B cell (primary cell): ENCODE data around the gene TRH. TPM values are rescaled to one million over a fixed set of nuclear protein-coding genes. Genes with fewer than 3 reads are reported as not detected.

ENCODE experiments used
- ATAC-seq: fragments of 200-7000 bp; cut with Tn5 transposase; one replicate; pipeline ENCODE4 v1.10.0; 2021; ENCODE audit warnings: low read depth, mild to moderate bottlenecking, moderate number of reproducible peaks, moderate library complexity
- CTCF ChIA-PET: fragments of 350-600 bp; sonication (Branson Sonifier 250); formaldehyde crosslinking; loops from one replicate; lab custom pipeline; 2021; ENCODE audit warnings: antibody characterized with exemption, inconsistent platforms; lab: Charles Lee
- POLR2A ChIA-PET: fragments of 350-600 bp; sonication (Branson Sonifier 250); formaldehyde crosslinking; loops from one replicate; lab custom pipeline; 2021; ENCODE audit warnings: antibody characterized with exemption; lab: Charles Lee
- DNase-seq: peaks from one replicate; pipeline ENCODE4 v3.0.0; 2013
- H2AFZ ChIP-seq: 2 replicates; pipeline ENCODE4 v1.6.1; 2012; ENCODE audit warnings: mild to moderate bottlenecking, low read depth, low read length; ENCODE audit not compliant: insufficient read depth, poor library complexity, severe bottlenecking
- H3K27ac ChIP-seq, 2 donors: 1 replicate in 1 of 2; 2 replicates in 1 of 2; pipeline ENCODE4 v1.5.1; 2012 to 2013; ENCODE audit warnings: low read length in 2 of 2, mild to moderate bottlenecking in 2 of 2, moderate library complexity in 1 of 2
- H3K27me3 ChIP-seq, 4 experiments: fragments of 200-600 bp in 1 of 4; sonication (generic) in 1 of 4; replicated peaks in 1 of 4; 1 replicate in 2 of 4; 2 replicates in 2 of 4; pipeline versions ENCODE4 v1.6.1 to v1.7.0; 2013 to 2016; ENCODE audit warnings: low read length in 3 of 4, mild to moderate bottlenecking in 2 of 4, mixed read lengths in 1 of 4, moderate library complexity in 1 of 4; ENCODE audit not compliant: insufficient read depth in 4 of 4, control insufficient read depth in 3 of 4; ENCODE audit errors: control extremely low read depth in 1 of 4
- H3K36me3 ChIP-seq, 2 experiments: replicated peaks in 1 of 2; 1 replicate in 1 of 2; 2 replicates in 1 of 2; pipeline versions ENCODE4 v1.6.1 to v1.7.1; 2013; ENCODE audit warnings: low read length in 1 of 2; ENCODE audit not compliant: insufficient read depth in 2 of 2, control insufficient read depth in 1 of 2; ENCODE audit errors: control extremely low read depth in 1 of 2, extremely low read depth in 1 of 2
- H3K4me1 ChIP-seq, 2 donors: fragments of 200-600 bp in 1 of 2; sonication (generic) in 1 of 2; 1 replicate in 1 of 2; 2 replicates in 1 of 2; pipeline versions ENCODE4 v1.5.1 to v1.6.1; 2013 to 2017; ENCODE audit warnings: low read length in 2 of 2; ENCODE audit not compliant: control insufficient read depth in 2 of 2, insufficient read depth in 2 of 2
- H3K4me2 ChIP-seq: replicated peaks from 2 replicates; pipeline ENCODE3; 2012; ENCODE audit warnings: mild to moderate bottlenecking, low read depth, low read length; ENCODE audit not compliant: poor library complexity, severe bottlenecking
- H3K4me3 ChIP-seq, 5 experiments: fragments of 200-600 bp in 1 of 5; sonication (generic) in 1 of 5; 1 replicate in 3 of 5; 2 replicates in 2 of 5; pipeline versions ENCODE4 v1.5.1 to v1.7.0; 2011 to 2016; ENCODE audit warnings: low read length in 4 of 5, mild to moderate bottlenecking in 4 of 5, low read depth in 2 of 5, control low read depth in 1 of 5, moderate library complexity in 1 of 5; ENCODE audit not compliant: insufficient read depth in 1 of 5; ENCODE audit errors: control extremely low read depth in 1 of 5, extremely low read depth in 1 of 5
- H3K79me2 ChIP-seq: fragments of 200-600 bp; sonication (generic); one replicate; pipeline ENCODE4 v1.6.0; 2016; ENCODE audit warnings: low read length; ENCODE audit not compliant: control insufficient read depth, insufficient read depth
- H3K9ac ChIP-seq: fragments of 200-600 bp; sonication (generic); 2 replicates; pipeline ENCODE4 v1.6.1; 2017; ENCODE audit warnings: mild to moderate bottlenecking, low read length, moderate library complexity
- H3K9me3 ChIP-seq, 3 donors: one replicate each; pipeline versions ENCODE4 v1.6.1 to v1.7.1; 2013; ENCODE audit warnings: low read length in 2 of 3; ENCODE audit not compliant: control insufficient read depth in 2 of 3, insufficient read depth in 1 of 3; ENCODE audit errors: control extremely low read depth in 1 of 3
- H4K20me1 ChIP-seq: 2 replicates; pipeline ENCODE4 v1.6.0; 2012; ENCODE audit warnings: mild to moderate bottlenecking, low read length; ENCODE audit not compliant: insufficient read depth, control insufficient read depth, poor library complexity, severe bottlenecking
- H3K27ac Mint-ChIP-seq: one replicate; pipeline ENCODE4 v1.8.0; 2021; ENCODE audit warnings: mixed read lengths
- H3K27me3 Mint-ChIP-seq: one replicate; pipeline ENCODE4 v1.8.0; 2021; ENCODE audit warnings: mixed read lengths
- H3K4me1 Mint-ChIP-seq: one replicate; pipeline ENCODE4 v1.8.0; 2021; ENCODE audit warnings: mixed read lengths
- H3K4me3 Mint-ChIP-seq: one replicate; pipeline ENCODE4 v1.8.0; 2021; ENCODE audit warnings: mixed read lengths
- H3K9me3 Mint-ChIP-seq: one replicate; pipeline ENCODE4 v1.8.0; 2022; ENCODE audit warnings: mixed read lengths; ENCODE audit not compliant: insufficient read depth
- CTCF ChIP-seq: fragments of 200-600 bp; IDR thresholded peaks from one replicate; pipeline ENCODE4 v1.8.0; 2022; ENCODE audit warnings: antibody characterized with exemption, mild to moderate bottlenecking
- EZH2 ChIP-seq: IDR thresholded peaks from 2 replicates; pipeline ENCODE4 v1.6.1; 2012; ENCODE audit warnings: borderline replicate concordance, low read depth, mild to moderate bottlenecking, moderate library complexity, low read length; ENCODE audit not compliant: insufficient read depth, poor library complexity, severe bottlenecking
- WGBS: methylation state at CpG from one replicate; pipeline ENCODE4 v1.1.5; 2013; ENCODE audit warnings: missing lambda C conversion rate; ENCODE audit not compliant: insufficient coverage; 5-methylcytosine and 5-hydroxymethylcytosine counted together
- intact Hi-C: fragments of 100-400 bp; cut with micrococcal nuclease; formaldehyde crosslinking; loops from one replicate; pipeline ENCODE4 v1.10.0; 2022
- polyA plus RNA-seq: library from polyadenylated mRNA; depleted of rRNA; stranded (reverse); fragments of >200 nt; gene quantifications from 2 replicates; pipeline ENCODE4 v1.2.3, GENCODE V29; 2012
- total RNA-seq, 2 donors: library from RNA; stranded (reverse); fragments of 120-200 nt in 1 of 2; gene quantifications; 1 replicate in 1 of 2; 2 replicates in 1 of 2; pipeline versions ENCODE4 v1.2.3 to v1.2.4, GENCODE V29; 2013 to 2022

The TRH gene
- total and polyA plus RNA-seq, 2 donors (not counting 1 experiment from before 2014, with no cell fraction given) = not detected

DNA sequence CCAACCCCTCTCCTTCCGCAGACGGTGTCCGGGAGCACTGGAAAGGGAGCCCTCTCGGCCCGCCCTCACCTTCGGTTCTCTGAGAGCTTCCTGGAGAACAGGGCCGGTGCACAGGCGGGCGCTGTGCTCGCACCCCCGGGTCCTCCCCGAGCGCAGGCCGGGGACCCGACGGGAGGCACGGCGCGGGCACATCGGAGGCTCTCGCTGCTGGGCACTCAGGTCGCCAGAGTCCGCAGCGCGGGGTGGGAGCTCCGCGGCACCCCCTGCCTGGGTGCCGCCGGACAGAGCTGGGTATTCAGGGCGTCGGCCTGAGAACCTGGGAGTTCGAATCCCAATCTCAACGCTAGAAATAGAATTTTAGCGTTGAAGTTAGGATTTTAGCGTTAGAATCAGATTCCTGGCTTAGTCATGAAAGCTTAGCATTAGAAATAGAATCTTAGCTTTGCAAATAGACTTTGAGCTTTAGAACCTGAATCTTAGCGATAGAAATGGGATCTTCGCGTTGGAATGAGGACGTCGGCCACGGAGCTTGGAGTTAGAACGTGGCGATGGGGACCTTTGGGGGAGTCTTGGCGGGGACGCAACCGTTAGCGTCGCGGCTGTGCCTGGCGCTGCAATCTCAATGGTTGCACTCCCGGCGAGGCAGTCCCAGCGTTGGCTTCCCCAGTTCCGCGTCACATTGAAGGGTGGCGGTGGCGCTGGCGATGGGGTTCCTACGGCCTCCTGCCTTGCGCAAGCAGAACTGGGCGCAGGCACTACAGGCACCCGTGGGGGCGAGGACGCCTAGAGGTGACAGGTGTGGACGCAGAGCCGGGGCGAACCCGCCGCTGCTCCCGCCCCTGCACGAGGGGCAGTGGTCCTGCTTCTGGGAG lies 549 bp downstream of the TRH start:
- TF ChIP-seq CTCF (no peak), EZH2 (no peak)
- no peak overlapping the region for H3K27ac Mint-ChIP-seq
- H3K27me3 ChIP-seq = peaks cover 0 to 51% (median 20%) of the 10 kb centered on the region in 4 experiments
- peaks cover 0 to 12% (median 0%) of the 10 kb centered on the region in 3 donors for H3K9me3 ChIP-seq
- H3K4me2 ChIP-seq = peak overlapping the region; percentile 88
- DNase-seq (peak; percentile 40), ATAC-seq (peak; percentile 43)
- no peaks in the 10 kb centered on the region for H3K79me2 ChIP-seq
- H3K9ac ChIP-seq = peak overlapping the region; percentile 56
- peaks cover 56% of the 10 kb centered on the region for H3K27me3 Mint-ChIP-seq
- peaks cover 16% of the 10 kb centered on the region in 2 donors for H3K4me1 ChIP-seq
- H3K36me3 ChIP-seq = no peaks in the 10 kb centered on the region
- H3K4me3 ChIP-seq = peak overlapping the region; percentile 8 to 39 (median 38)
- H2AFZ ChIP-seq = peak overlapping the region; percentile 68
- H3K27ac ChIP-seq = no peak overlapping the region
- H3K4me3 Mint-ChIP-seq = peak overlapping the region; percentile 88
- intact Hi-C loops = no loop called here
- H4K20me1 ChIP-seq = no peaks in the 10 kb centered on the region
- H3K9me3 Mint-ChIP-seq = no peaks in the 10 kb centered on the region
- ChIA-PET CTCF (interaction anchor here (1.0 to 1.3 kb wide), 2 partner anchors 11 to 32 kb away, joined by 3 read pairs; no protein-coding TSS in a partner anchor), POLR2A (no interaction called here)
- H3K4me1 Mint-ChIP-seq = peaks cover 10% of the 10 kb centered on the region
- WGBS = 3% methylated on average over 71 of the region's 71 CpGs

DNA sequence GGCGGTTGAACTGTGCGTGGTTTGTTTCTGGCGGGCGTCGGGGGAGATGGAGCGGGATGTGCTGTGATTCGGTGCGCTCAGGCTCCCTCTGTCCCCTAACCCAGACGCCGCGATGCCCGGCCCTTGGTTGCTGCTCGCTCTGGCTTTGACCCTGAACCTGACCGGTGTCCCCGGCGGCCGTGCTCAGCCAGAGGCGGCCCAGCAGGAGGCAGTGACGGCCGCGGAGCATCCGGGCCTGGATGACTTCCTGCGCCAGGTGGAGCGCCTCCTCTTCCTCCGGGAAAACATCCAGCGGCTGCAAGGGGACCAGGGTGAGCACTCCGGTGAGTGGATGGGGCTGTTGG lies 1.2 kb downstream of the TRH start:
- Histone ChIP-seq H3K9me3 (peaks cover 0 to 12% (median 0%) of the 10 kb centered on the region in 3 donors), H3K4me3 (peak overlapping the region in 1 of 5 experiments; percentile 39), H3K36me3 (no peaks in the 10 kb centered on the region), H3K79me2 (no peaks in the 10 kb centered on the region), H2AFZ (peak overlapping the region; percentile 68), H3K4me1 (peaks cover 16% of the 10 kb centered on the region in 2 donors), H3K27ac (no peak overlapping the region), H4K20me1 (no peaks in the 10 kb centered on the region), H3K9ac (peak overlapping the region; percentile 56), H3K27me3 (peaks cover 0 to 51% (median 20%) of the 10 kb centered on the region in 4 experiments), H3K4me2 (peak overlapping the region; percentile 88)
- ATAC-seq = no peak
- ChIA-PET CTCF (no interaction called here), POLR2A (no interaction called here)
- 33% methylated on average over 27 of the region's 27 CpGs for WGBS
- no peaks in the 10 kb centered on the region for H3K9me3 Mint-ChIP-seq
- no peak overlapping the region for H3K27ac Mint-ChIP-seq
- TF ChIP-seq CTCF = no peak
- TF ChIP-seq EZH2 = no peak
- peaks cover 57% of the 10 kb centered on the region for H3K27me3 Mint-ChIP-seq
- no peak for DNase-seq
- intact Hi-C loops = no loop called here
- peak overlapping the region; percentile 88 for H3K4me3 Mint-ChIP-seq
- H3K4me1 Mint-ChIP-seq = peaks cover 10% of the 10 kb centered on the region
